Breast epithelium (tissue), 4 donors: Measurements from ENCODE around the gene NNMT. TPM values are rescaled to one million over a fixed set of nuclear protein-coding genes. Genes with fewer than 3 reads are reported as not detected.

Experiments used
- DNase-seq, 2 donors: peaks; one replicate each; pipeline ENCODE4 v3.0.0-alpha.2; 2019; ENCODE audit warnings: low spot score in 2 of 2
- H3K27ac ChIP-seq, 2 donors: fragments of 200-600 bp; sonication (generic) in 1 of 2; one replicate each; pipeline ENCODE4 v1.5.1; 2016 to 2019; ENCODE audit warnings: mild to moderate bottlenecking in 1 of 2
- H3K27me3 ChIP-seq, 2 donors: fragments of 200-600 bp; sonication (generic) in 1 of 2; one replicate each; pipeline versions ENCODE4 v1.5.1 to v1.6.0; 2017 to 2019; ENCODE audit warnings: control low read depth in 1 of 2, mild to moderate bottlenecking in 1 of 2
- H3K36me3 ChIP-seq: fragments of 200-600 bp; one replicate; pipeline ENCODE4 v1.5.1; 2019
- H3K4me1 ChIP-seq, 2 donors: fragments of 200-600 bp; sonication (generic); one replicate each; pipeline ENCODE4 v1.5.1; 2016 to 2019; ENCODE audit warnings: control low read depth in 1 of 2
- H3K4me3 ChIP-seq, 3 donors: fragments of 200-600 bp; sonication (generic); 1 replicate in 2 of 3; 2 replicates in 1 of 3; pipeline ENCODE4 v1.5.1; 2016 to 2019; ENCODE audit warnings: mild to moderate bottlenecking in 3 of 3, moderate library complexity in 2 of 3
- H3K9me3 ChIP-seq, 2 donors: fragments of 200-600 bp; sonication (generic) in 1 of 2; one replicate each; pipeline ENCODE4 v1.5.1; 2016 to 2019; ENCODE audit warnings: control low read depth in 1 of 2
- POLR2A ChIP-seq: fragments of 450-650 bp; IDR thresholded peaks from one replicate; pipeline ENCODE4 v1.6.1; 2016; ENCODE audit warnings: antibody characterized with exemption, mild to moderate bottlenecking, moderate library complexity
- POLR2AphosphoS5 ChIP-seq, 3 donors: sonication (generic); formaldehyde crosslinking; IDR thresholded peaks; one replicate each; pipeline ENCODE4 v1.6.1; 2017; ENCODE audit warnings: antibody characterized with exemption in 3 of 3
- intact Hi-C: fragments of 100-400 bp; cut with DNase I; formaldehyde crosslinking; loops from one replicate; pipeline ENCODE4 v1.15.1; 2023; ENCODE audit warnings: low total_unique reads
- total RNA-seq, 3 donors: library from RNA; depleted of rRNA; stranded (reverse); fragments of >200 nt; gene quantifications; one replicate each; pipeline ENCODE4 v1.1.0, GENCODE V29; 2016
- TF ChIP-seq, protein P1 (sequence below), 3 donors: fragments of 450-650 bp; IDR thresholded peaks; one replicate each; pipeline ENCODE4 v1.5.1; 2016 to 2017; ENCODE audit warnings: antibody characterized with exemption in 3 of 3, mild to moderate bottlenecking in 3 of 3, moderate library complexity in 3 of 3

NNMT gene
- total RNA-seq, 3 donors from 2014 or later: 987 to 2,750 (median 1,078) TPM

DNA sequence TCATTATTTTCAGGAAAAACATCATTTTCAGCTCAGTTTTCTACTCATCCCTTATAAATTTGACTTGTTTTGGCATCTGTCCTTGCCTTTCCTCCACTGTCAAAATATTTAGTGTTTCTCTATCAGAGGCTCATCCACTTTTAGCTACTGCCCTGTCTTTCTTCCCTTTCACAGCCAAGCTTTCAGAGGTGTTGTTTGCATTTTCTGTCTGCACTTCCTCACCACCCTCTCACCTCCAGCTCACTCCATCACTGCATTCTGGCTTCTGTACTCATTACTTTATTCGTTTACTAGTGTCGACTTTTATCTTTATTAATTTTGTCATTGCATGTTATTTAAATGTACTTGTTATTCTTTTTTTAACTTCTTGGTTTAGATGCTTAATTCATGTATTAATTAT lies 26.7 kb upstream of the NNMT start:
- H3K27ac ChIP-seq: no peak overlapping the region
- TF ChIP-seq POLR2AphosphoS5 (IDR thresholded peaks at IDR 0.05): no peak
- TF ChIP-seq POLR2A: no peak
- TF ChIP-seq, protein P1, sequence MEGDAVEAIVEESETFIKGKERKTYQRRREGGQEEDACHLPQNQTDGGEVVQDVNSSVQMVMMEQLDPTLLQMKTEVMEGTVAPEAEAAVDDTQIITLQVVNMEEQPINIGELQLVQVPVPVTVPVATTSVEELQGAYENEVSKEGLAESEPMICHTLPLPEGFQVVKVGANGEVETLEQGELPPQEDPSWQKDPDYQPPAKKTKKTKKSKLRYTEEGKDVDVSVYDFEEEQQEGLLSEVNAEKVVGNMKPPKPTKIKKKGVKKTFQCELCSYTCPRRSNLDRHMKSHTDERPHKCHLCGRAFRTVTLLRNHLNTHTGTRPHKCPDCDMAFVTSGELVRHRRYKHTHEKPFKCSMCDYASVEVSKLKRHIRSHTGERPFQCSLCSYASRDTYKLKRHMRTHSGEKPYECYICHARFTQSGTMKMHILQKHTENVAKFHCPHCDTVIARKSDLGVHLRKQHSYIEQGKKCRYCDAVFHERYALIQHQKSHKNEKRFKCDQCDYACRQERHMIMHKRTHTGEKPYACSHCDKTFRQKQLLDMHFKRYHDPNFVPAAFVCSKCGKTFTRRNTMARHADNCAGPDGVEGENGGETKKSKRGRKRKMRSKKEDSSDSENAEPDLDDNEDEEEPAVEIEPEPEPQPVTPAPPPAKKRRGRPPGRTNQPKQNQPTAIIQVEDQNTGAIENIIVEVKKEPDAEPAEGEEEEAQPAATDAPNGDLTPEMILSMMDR (IDR thresholded peaks at IDR 0.05): no peak
- H3K9me3 ChIP-seq: no peaks in the 10 kb centered on the region
- no peak overlapping the region for H3K4me3 ChIP-seq
- intact Hi-C loops: no loop called here
- H3K27me3 ChIP-seq: no peaks in the 10 kb centered on the region
- no peaks in the 10 kb centered on the region for H3K36me3 ChIP-seq
- no peak for DNase-seq
- H3K4me1 ChIP-seq: no peaks in the 10 kb centered on the region

DNA sequence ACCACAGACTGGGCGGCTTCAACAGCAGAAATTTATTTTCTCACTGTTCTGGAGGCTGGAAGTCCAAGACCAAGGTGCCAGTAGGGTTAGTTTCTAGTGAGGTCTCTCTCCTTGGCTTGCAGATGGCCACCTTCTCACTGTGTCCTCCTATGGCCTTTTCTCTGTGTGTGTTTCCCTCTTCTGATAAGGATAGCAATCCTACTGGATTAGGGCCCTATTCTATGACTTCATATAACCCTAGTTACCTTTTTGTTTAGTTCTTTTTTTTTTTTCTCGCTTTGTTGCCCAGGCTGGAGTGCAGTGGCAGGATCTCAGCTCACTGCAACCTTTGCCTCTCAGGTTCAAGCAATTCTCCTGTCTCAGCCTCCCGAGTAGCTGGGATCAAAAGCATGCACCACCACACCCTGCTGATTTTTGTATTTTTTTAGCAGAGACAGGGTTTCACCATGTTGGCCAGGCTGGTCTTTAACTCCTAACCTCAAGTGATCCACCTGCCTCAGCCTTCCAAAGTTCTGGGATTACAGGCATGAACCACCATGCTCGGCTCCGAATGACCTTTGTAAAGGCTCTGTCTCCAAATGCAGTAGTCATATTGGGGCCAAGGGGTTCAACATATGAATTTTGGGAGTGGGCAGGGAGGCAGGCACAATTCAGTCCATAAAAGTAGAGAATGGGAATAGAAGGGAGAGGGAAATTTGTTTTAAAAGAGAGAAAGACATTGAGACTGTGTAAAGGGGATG lies 25.5 kb upstream of the NNMT start:
- Histone ChIP-seq H3K4me1 (no peaks in the 10 kb centered on the region), H3K4me3 (no peak overlapping the region), H3K27ac (no peak overlapping the region), H3K27me3 (no peaks in the 10 kb centered on the region), H3K36me3 (no peaks in the 10 kb centered on the region), H3K9me3 (no peaks in the 10 kb centered on the region)
- no peak for TF ChIP-seq POLR2A
- TF ChIP-seq, protein P1 (IDR thresholded peaks at IDR 0.05): no peak
- TF ChIP-seq POLR2AphosphoS5 (IDR thresholded peaks at IDR 0.05): no peak
- intact Hi-C loops: no loop called here
- DNase-seq: no peak

GRCh38 chr11:114271316-114271715 lies 24.9 kb upstream of the NNMT start:
- Histone ChIP-seq H3K9me3 (no peaks in the 10 kb centered on the region), H3K27ac (no peak overlapping the region), H3K4me1 (no peaks in the 10 kb centered on the region), H3K27me3 (no peaks in the 10 kb centered on the region), H3K36me3 (no peaks in the 10 kb centered on the region), H3K4me3 (no peak overlapping the region)
- intact Hi-C loops: no loop called here
- TF ChIP-seq POLR2AphosphoS5 (IDR thresholded peaks at IDR 0.05) (no peak), POLR2A (no peak)
- TF ChIP-seq, protein P1 (IDR thresholded peaks at IDR 0.05): no peak
- no peak for DNase-seq

- H3K36me3 ChIP-seq: no peaks in the 10 kb centered on the region
- no peaks in the 10 kb centered on the region for H3K27me3 ChIP-seq
- no peak for DNase-seq
- H3K4me1 ChIP-seq: no peaks in the 10 kb centered on the region
- TF ChIP-seq POLR2AphosphoS5 (IDR thresholded peaks at IDR 0.05) (no peak), POLR2A (no peak)
- TF ChIP-seq, protein P1 (IDR thresholded peaks at IDR 0.05): no peak
- H3K9me3 ChIP-seq: no peaks in the 10 kb centered on the region
- no peak overlapping the region for H3K4me3 ChIP-seq
- intact Hi-C loops: no loop called here
- H3K27ac ChIP-seq: no peak overlapping the region
Measured at GRCh38 chr11:114272311-114272710, 23.9 kb upstream of the NNMT start.

DNA sequence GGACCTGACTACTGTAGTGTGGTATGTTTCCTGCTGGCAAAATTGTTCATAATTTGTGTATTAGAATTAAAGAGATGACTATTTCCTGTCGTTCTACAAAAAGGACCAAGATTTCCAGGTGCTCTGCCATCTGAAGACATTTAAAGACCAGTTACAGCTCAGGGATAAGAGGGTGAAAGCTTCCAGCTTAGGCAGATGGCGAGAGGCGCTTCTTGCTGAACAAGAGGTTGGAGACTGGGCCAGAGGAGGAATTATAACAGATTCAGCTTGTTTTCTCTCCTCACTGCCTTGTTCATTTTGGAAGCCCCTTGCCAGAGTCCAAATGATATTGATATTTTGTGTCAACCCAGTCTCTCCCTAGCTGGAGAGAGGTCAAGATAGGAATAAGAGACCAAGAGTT lies 23.1 kb upstream of the NNMT start:
- no peak overlapping the region for H3K27ac ChIP-seq
- intact Hi-C loops: no loop called here
- no peaks in the 10 kb centered on the region for H3K4me1 ChIP-seq
- no peak for DNase-seq
- TF ChIP-seq, protein P1 (IDR thresholded peaks at IDR 0.05): no peak
- TF ChIP-seq POLR2AphosphoS5 (IDR thresholded peaks at IDR 0.05) (no peak), POLR2A (no peak)
- H3K9me3 ChIP-seq: no peaks in the 10 kb centered on the region
- no peaks in the 10 kb centered on the region for H3K36me3 ChIP-seq
- H3K4me3 ChIP-seq: no peak overlapping the region
- H3K27me3 ChIP-seq: no peaks in the 10 kb centered on the region
